Measurements from ENCODE around the gene CRHR1.

GRCh38 chr17:45749831-45750335 is 34.2 kb upstream of the CRHR1 start:
- no peak for TF ChIP-seq CTCF (IDR thresholded peaks at IDR 0.05)
- TF ChIP-seq POLR2A (IDR thresholded peaks at IDR 0.05), result no peak

Data from body of pancreas (tissue), 4 donors.